B cell (primary cell): ENCODE results near the gene CNTNAP2. TPM values are rescaled to one million over a fixed set of nuclear protein-coding genes. Genes with fewer than 3 reads are reported as not detected.

Source experiments
- ATAC-seq: fragments of 200-7000 bp; cut with Tn5 transposase; one replicate; pipeline ENCODE4 v1.10.0; 2021; ENCODE audit warnings: low read depth, mild to moderate bottlenecking, moderate number of reproducible peaks, moderate library complexity
- CTCF ChIA-PET: fragments of 350-600 bp; sonication (Branson Sonifier 250); formaldehyde crosslinking; loops from one replicate; lab custom pipeline; 2021; ENCODE audit warnings: antibody characterized with exemption, inconsistent platforms; lab: Charles Lee
- POLR2A ChIA-PET: fragments of 350-600 bp; sonication (Branson Sonifier 250); formaldehyde crosslinking; loops from one replicate; lab custom pipeline; 2021; ENCODE audit warnings: antibody characterized with exemption; lab: Charles Lee
- DNase-seq: peaks from one replicate; pipeline ENCODE4 v3.0.0; 2013
- H2AFZ ChIP-seq: 2 replicates; pipeline ENCODE4 v1.6.1; 2012; ENCODE audit warnings: mild to moderate bottlenecking, low read depth, low read length; ENCODE audit not compliant: insufficient read depth, poor library complexity, severe bottlenecking
- H3K27ac ChIP-seq, 2 donors: 1 replicate in 1 of 2; 2 replicates in 1 of 2; pipeline ENCODE4 v1.5.1; 2012 to 2013; ENCODE audit warnings: low read length in 2 of 2, mild to moderate bottlenecking in 2 of 2, moderate library complexity in 1 of 2
- H3K27me3 ChIP-seq, 4 experiments: fragments of 200-600 bp in 1 of 4; sonication (generic) in 1 of 4; replicated peaks in 1 of 4; 1 replicate in 2 of 4; 2 replicates in 2 of 4; pipeline versions ENCODE4 v1.6.1 to v1.7.0; 2013 to 2016; ENCODE audit warnings: low read length in 3 of 4, mild to moderate bottlenecking in 2 of 4, mixed read lengths in 1 of 4, moderate library complexity in 1 of 4; ENCODE audit not compliant: insufficient read depth in 4 of 4, control insufficient read depth in 3 of 4; ENCODE audit errors: control extremely low read depth in 1 of 4
- H3K36me3 ChIP-seq, 2 experiments: replicated peaks in 1 of 2; 1 replicate in 1 of 2; 2 replicates in 1 of 2; pipeline versions ENCODE4 v1.6.1 to v1.7.1; 2013; ENCODE audit warnings: low read length in 1 of 2; ENCODE audit not compliant: insufficient read depth in 2 of 2, control insufficient read depth in 1 of 2; ENCODE audit errors: control extremely low read depth in 1 of 2, extremely low read depth in 1 of 2
- H3K4me1 ChIP-seq, 2 donors: fragments of 200-600 bp in 1 of 2; sonication (generic) in 1 of 2; 1 replicate in 1 of 2; 2 replicates in 1 of 2; pipeline versions ENCODE4 v1.5.1 to v1.6.1; 2013 to 2017; ENCODE audit warnings: low read length in 2 of 2; ENCODE audit not compliant: control insufficient read depth in 2 of 2, insufficient read depth in 2 of 2
- H3K4me2 ChIP-seq: replicated peaks from 2 replicates; pipeline ENCODE3; 2012; ENCODE audit warnings: mild to moderate bottlenecking, low read depth, low read length; ENCODE audit not compliant: poor library complexity, severe bottlenecking
- H3K4me3 ChIP-seq, 5 experiments: fragments of 200-600 bp in 1 of 5; sonication (generic) in 1 of 5; 1 replicate in 3 of 5; 2 replicates in 2 of 5; pipeline versions ENCODE4 v1.5.1 to v1.7.0; 2011 to 2016; ENCODE audit warnings: low read length in 4 of 5, mild to moderate bottlenecking in 4 of 5, low read depth in 2 of 5, control low read depth in 1 of 5, moderate library complexity in 1 of 5; ENCODE audit not compliant: insufficient read depth in 1 of 5; ENCODE audit errors: control extremely low read depth in 1 of 5, extremely low read depth in 1 of 5
- H3K79me2 ChIP-seq: fragments of 200-600 bp; sonication (generic); one replicate; pipeline ENCODE4 v1.6.0; 2016; ENCODE audit warnings: low read length; ENCODE audit not compliant: control insufficient read depth, insufficient read depth
- H3K9ac ChIP-seq: fragments of 200-600 bp; sonication (generic); 2 replicates; pipeline ENCODE4 v1.6.1; 2017; ENCODE audit warnings: mild to moderate bottlenecking, low read length, moderate library complexity
- H3K9me3 ChIP-seq, 3 donors: one replicate each; pipeline versions ENCODE4 v1.6.1 to v1.7.1; 2013; ENCODE audit warnings: low read length in 2 of 3; ENCODE audit not compliant: control insufficient read depth in 2 of 3, insufficient read depth in 1 of 3; ENCODE audit errors: control extremely low read depth in 1 of 3
- H4K20me1 ChIP-seq: 2 replicates; pipeline ENCODE4 v1.6.0; 2012; ENCODE audit warnings: mild to moderate bottlenecking, low read length; ENCODE audit not compliant: insufficient read depth, control insufficient read depth, poor library complexity, severe bottlenecking
- H3K27ac Mint-ChIP-seq: one replicate; pipeline ENCODE4 v1.8.0; 2021; ENCODE audit warnings: mixed read lengths
- H3K27me3 Mint-ChIP-seq: one replicate; pipeline ENCODE4 v1.8.0; 2021; ENCODE audit warnings: mixed read lengths
- H3K4me1 Mint-ChIP-seq: one replicate; pipeline ENCODE4 v1.8.0; 2021; ENCODE audit warnings: mixed read lengths
- H3K4me3 Mint-ChIP-seq: one replicate; pipeline ENCODE4 v1.8.0; 2021; ENCODE audit warnings: mixed read lengths
- H3K9me3 Mint-ChIP-seq: one replicate; pipeline ENCODE4 v1.8.0; 2022; ENCODE audit warnings: mixed read lengths; ENCODE audit not compliant: insufficient read depth
- CTCF ChIP-seq: fragments of 200-600 bp; IDR thresholded peaks from one replicate; pipeline ENCODE4 v1.8.0; 2022; ENCODE audit warnings: antibody characterized with exemption, mild to moderate bottlenecking
- EZH2 ChIP-seq: IDR thresholded peaks from 2 replicates; pipeline ENCODE4 v1.6.1; 2012; ENCODE audit warnings: borderline replicate concordance, low read depth, mild to moderate bottlenecking, moderate library complexity, low read length; ENCODE audit not compliant: insufficient read depth, poor library complexity, severe bottlenecking
- WGBS: methylation state at CpG from one replicate; pipeline ENCODE4 v1.1.5; 2013; ENCODE audit warnings: missing lambda C conversion rate; ENCODE audit not compliant: insufficient coverage; 5-methylcytosine and 5-hydroxymethylcytosine counted together
- intact Hi-C: fragments of 100-400 bp; cut with micrococcal nuclease; formaldehyde crosslinking; loops from one replicate; pipeline ENCODE4 v1.10.0; 2022
- polyA plus RNA-seq: library from polyadenylated mRNA; depleted of rRNA; stranded (reverse); fragments of >200 nt; gene quantifications from 2 replicates; pipeline ENCODE4 v1.2.3, GENCODE V29; 2012
- total RNA-seq, 2 donors: library from RNA; stranded (reverse); fragments of 120-200 nt in 1 of 2; gene quantifications; 1 replicate in 1 of 2; 2 replicates in 1 of 2; pipeline versions ENCODE4 v1.2.3 to v1.2.4, GENCODE V29; 2013 to 2022

Gene CNTNAP2
- total and polyA plus RNA-seq, 2 donors (not counting 1 experiment from before 2014, with no cell fraction given), result 7.4 to 16.6 TPM

GRCh38 chr7:147089051-147089461, 972.5 kb downstream of the CNTNAP2 start:
- Mint-ChIP-seq H3K27me3 (no peaks in the 10 kb centered on the region), H3K4me1 (no peaks in the 10 kb centered on the region), H3K27ac (no peak overlapping the region), H3K4me3 (no peak overlapping the region), H3K9me3 (no peaks in the 10 kb centered on the region)
- Histone ChIP-seq H3K9ac (no peak overlapping the region), H3K27me3 (no peaks in the 10 kb centered on the region), H3K4me3 (no peak overlapping the region), H3K36me3 (no peaks in the 10 kb centered on the region), H3K9me3 (peaks cover 0 to 8% (median 0%) of the 10 kb centered on the region in 3 donors), H4K20me1 (no peaks in the 10 kb centered on the region), H3K79me2 (no peaks in the 10 kb centered on the region), H3K27ac (no peak overlapping the region), H3K4me2 (no peak overlapping the region), H3K4me1 (no peaks in the 10 kb centered on the region), H2AFZ (no peak overlapping the region)
- POLR2A ChIA-PET, result no interaction called here
- TF ChIP-seq EZH2, result no peak
- no peak for TF ChIP-seq CTCF
- CTCF ChIA-PET, result no interaction called here
- DNase-seq (no peak), ATAC-seq (no peak)
- intact Hi-C loops, result no loop called here
- WGBS, result 90% methylated on average over 3 of the region's 4 CpGs

- Mint-ChIP-seq H3K27me3 (no peaks in the 10 kb centered on the region), H3K27ac (no peak overlapping the region), H3K4me1 (no peaks in the 10 kb centered on the region), H3K9me3 (no peaks in the 10 kb centered on the region), H3K4me3 (no peak overlapping the region)
- H3K36me3 ChIP-seq, result no peaks in the 10 kb centered on the region
- H2AFZ ChIP-seq, result no peak overlapping the region
- H4K20me1 ChIP-seq, result no peaks in the 10 kb centered on the region
- TF ChIP-seq CTCF (no peak), EZH2 (no peak)
- no peaks in the 10 kb centered on the region for H3K4me1 ChIP-seq
- WGBS, result no CpG with 5 or more reads among the region's 1 CpG
- ChIA-PET POLR2A (no interaction called here), CTCF (no interaction called here)
- H3K9ac ChIP-seq, result no peak overlapping the region
- no peak for DNase-seq
- H3K27ac ChIP-seq, result no peak overlapping the region
- no peak for ATAC-seq
- H3K4me2 ChIP-seq, result no peak overlapping the region
- H3K4me3 ChIP-seq, result no peak overlapping the region
- H3K27me3 ChIP-seq, result no peaks in the 10 kb centered on the region
- intact Hi-C loops, result no loop called here
- H3K79me2 ChIP-seq, result no peaks in the 10 kb centered on the region
- peaks cover 0 to 8% (median 0%) of the 10 kb centered on the region in 3 donors for H3K9me3 ChIP-seq
Measured at GRCh38 chr7:147089608-147090007, 973.0 kb downstream of the CNTNAP2 start.
